Astrocyte (in vitro differentiated cells and primary cell): ENCODE results near the gene CRYBG2. TPM values are rescaled to one million over a fixed set of nuclear protein-coding genes. Genes with fewer than 3 reads are reported as not detected.

Experiments
- DNase-seq: peaks from one replicate; pipeline ENCODE4 v3.0.0-alpha.2; 2010; ENCODE audit warnings: low read depth
- FAIRE-seq: peaks from 2 replicates; lab custom pipeline; 2011; peaks lifted over from hg19 to GRCh38; lab: Jason Lieb, UNC
- H2AFZ ChIP-seq: 2 replicates; pipeline ENCODE4 v1.6.0; 2012; ENCODE audit warnings: low read depth, low read length, inconsistent platforms
- H3K27ac ChIP-seq: 2 replicates; pipeline ENCODE4 v1.5.1; 2011; ENCODE audit warnings: low read depth, low read length, inconsistent platforms
- H3K27me3 ChIP-seq: 2 replicates; pipeline ENCODE4 v1.6.0; 2011; ENCODE audit warnings: low read length, inconsistent platforms; ENCODE audit not compliant: insufficient read depth
- H3K36me3 ChIP-seq: 2 replicates; pipeline ENCODE4 v1.5.1; 2011; ENCODE audit warnings: low read length, inconsistent platforms; ENCODE audit not compliant: insufficient read depth
- H3K4me1 ChIP-seq: 2 replicates; pipeline ENCODE4 v1.5.1; 2011; ENCODE audit warnings: low read length, inconsistent platforms; ENCODE audit not compliant: insufficient read depth
- H3K4me2 ChIP-seq: 2 replicates; pipeline ENCODE4 v1.6.0; 2012; ENCODE audit warnings: low read length, inconsistent platforms
- H3K4me3 ChIP-seq: 2 replicates; pipeline ENCODE4 v1.5.1; 2011; ENCODE audit warnings: low read depth, mild to moderate bottlenecking, low read length, inconsistent platforms; ENCODE audit not compliant: insufficient read depth
- H3K79me2 ChIP-seq: 2 replicates; pipeline ENCODE4 v1.6.0; 2012; ENCODE audit warnings: mild to moderate bottlenecking, low read length, inconsistent platforms; ENCODE audit not compliant: insufficient read depth
- H3K9ac ChIP-seq: 2 replicates; pipeline ENCODE4 v1.6.0; 2012; ENCODE audit warnings: mild to moderate bottlenecking, low read length, inconsistent platforms
- H3K9me3 ChIP-seq: 2 replicates; pipeline ENCODE4 v1.5.1; 2012; ENCODE audit warnings: low read depth, mild to moderate bottlenecking, low read length, inconsistent platforms; ENCODE audit not compliant: insufficient read depth
- H4K20me1 ChIP-seq: 2 replicates; pipeline ENCODE4 v1.6.0; 2012; ENCODE audit warnings: low read length, inconsistent platforms; ENCODE audit not compliant: insufficient read depth
- H3K27ac Mint-ChIP-seq: one replicate; pipeline ENCODE4 v1.8.0; 2021; ENCODE audit warnings: mild to moderate bottlenecking, mixed read lengths; ENCODE audit not compliant: unreplicated experiment
- H3K27me3 Mint-ChIP-seq: one replicate; pipeline ENCODE4 v1.8.0; 2021; ENCODE audit warnings: low read depth, mixed read lengths; ENCODE audit not compliant: unreplicated experiment
- H3K36me3 Mint-ChIP-seq: one replicate; pipeline ENCODE4 v1.8.0; 2021; ENCODE audit warnings: low read depth, mixed read lengths; ENCODE audit not compliant: unreplicated experiment
- H3K4me1 Mint-ChIP-seq: one replicate; pipeline ENCODE4 v1.8.0; 2021; ENCODE audit warnings: low read depth, mixed read lengths; ENCODE audit not compliant: unreplicated experiment
- H3K4me3 Mint-ChIP-seq: one replicate; pipeline ENCODE4 v1.8.0; 2021; ENCODE audit warnings: mild to moderate bottlenecking, moderate library complexity, mixed read lengths; ENCODE audit not compliant: unreplicated experiment
- H3K9me3 Mint-ChIP-seq: one replicate; pipeline ENCODE4 v1.8.0; 2021; ENCODE audit warnings: mild to moderate bottlenecking, mixed read lengths; ENCODE audit not compliant: unreplicated experiment
- CTCF ChIP-seq: IDR thresholded peaks from 2 replicates; pipeline ENCODE4 v1.5.1; 2011; ENCODE audit warnings: low read depth, mild to moderate bottlenecking, inconsistent platforms, low read length, moderate library complexity; ENCODE audit not compliant: insufficient read depth
- EZH2 ChIP-seq: IDR thresholded peaks from 2 replicates; pipeline ENCODE4 v1.6.1; 2012; ENCODE audit warnings: mild to moderate bottlenecking, low read length, inconsistent platforms; ENCODE audit not compliant: insufficient read depth
- total RNA-seq: library from RNA; stranded (reverse); gene quantifications from 2 replicates; pipeline ENCODE4 v1.2.1, GENCODE V29; 2021

Gene CRYBG2
- total RNA-seq, 1 donor from 2014 or later: 5.3 TPM

- H3K4me2 ChIP-seq: peak overlapping the region; percentile 97
- no peak for TF ChIP-seq CTCF
- H4K20me1 ChIP-seq: peaks cover 46% of the 10 kb centered on the region
- peak overlapping the region; percentile 73 for H3K4me3 ChIP-seq
- Mint-ChIP-seq H3K4me3 (peak overlapping the region; percentile 89), H3K36me3 (peaks cover 11% of the 10 kb centered on the region), H3K27me3 (no peaks in the 10 kb centered on the region), H3K27ac (no peak overlapping the region), H3K4me1 (peaks cover 53% of the 10 kb centered on the region), H3K9me3 (no peaks in the 10 kb centered on the region)
- peaks cover 48% of the 10 kb centered on the region for H3K79me2 ChIP-seq
- peak overlapping the region; percentile 86 for H3K27ac ChIP-seq
- no peaks in the 10 kb centered on the region for H3K9me3 ChIP-seq
- H2AFZ ChIP-seq: no peak overlapping the region
- peaks cover 71% of the 10 kb centered on the region for H3K4me1 ChIP-seq
- no peaks in the 10 kb centered on the region for H3K27me3 ChIP-seq
- DNase-seq (no peak), FAIRE-seq (no peak)
- H3K9ac ChIP-seq: peak overlapping the region; percentile 85
- peaks cover 13% of the 10 kb centered on the region for H3K36me3 ChIP-seq
These were observed 72.0 kb downstream of the CRYBG2 start for GRCh38 chr1:26281971-26282370.

GRCh38 chr1:26281091-26281958 lies 72.6 kb downstream of the CRYBG2 start:
- Mint-ChIP-seq H3K36me3 (peaks cover 11% of the 10 kb centered on the region), H3K27ac (peak overlapping the region; percentile 55), H3K27me3 (no peaks in the 10 kb centered on the region), H3K9me3 (no peaks in the 10 kb centered on the region), H3K4me1 (peaks cover 59% of the 10 kb centered on the region), H3K4me3 (peak overlapping the region; percentile 89)
- TF ChIP-seq CTCF: no peak
- TF ChIP-seq EZH2: no peak
- Histone ChIP-seq H3K4me3 (peak overlapping the region; percentile 73), H3K4me1 (peaks cover 77% of the 10 kb centered on the region), H3K4me2 (peak overlapping the region; percentile 97), H3K79me2 (peaks cover 48% of the 10 kb centered on the region), H3K9ac (peak overlapping the region; percentile 85), H3K27me3 (no peaks in the 10 kb centered on the region), H3K36me3 (peaks cover 16% of the 10 kb centered on the region), H4K20me1 (peaks cover 46% of the 10 kb centered on the region), H3K27ac (peak overlapping the region; percentile 86), H2AFZ (no peak overlapping the region), H3K9me3 (no peaks in the 10 kb centered on the region)
- FAIRE-seq (no peak), DNase-seq (no peak)
